ENCODE results near the gene ARHGAP15.

ARHGAP15 gene

DNA sequence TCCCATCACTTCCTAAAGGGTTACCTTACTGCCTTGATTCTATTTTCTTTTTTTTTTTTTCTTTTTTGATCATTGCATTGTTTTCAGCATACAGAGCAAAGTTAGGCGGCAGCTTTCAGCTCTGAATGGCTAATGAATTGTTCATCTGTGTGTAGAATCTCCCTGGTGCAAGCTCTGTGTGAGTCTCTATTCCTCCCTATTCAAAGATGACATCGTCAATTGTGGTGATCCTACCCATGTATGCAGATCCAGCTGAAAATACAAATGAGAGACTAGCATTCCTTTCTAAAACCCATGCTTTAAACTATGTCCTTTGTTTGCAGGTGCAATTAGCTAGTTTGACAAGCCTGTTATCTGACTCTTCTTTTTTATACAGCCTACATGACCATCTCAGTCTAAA, 539.0 kb downstream of the ARHGAP15 start:
- no peak for DNase-seq (ENCODE audit: low read depth)
- TF ChIP-seq, protein P1, sequence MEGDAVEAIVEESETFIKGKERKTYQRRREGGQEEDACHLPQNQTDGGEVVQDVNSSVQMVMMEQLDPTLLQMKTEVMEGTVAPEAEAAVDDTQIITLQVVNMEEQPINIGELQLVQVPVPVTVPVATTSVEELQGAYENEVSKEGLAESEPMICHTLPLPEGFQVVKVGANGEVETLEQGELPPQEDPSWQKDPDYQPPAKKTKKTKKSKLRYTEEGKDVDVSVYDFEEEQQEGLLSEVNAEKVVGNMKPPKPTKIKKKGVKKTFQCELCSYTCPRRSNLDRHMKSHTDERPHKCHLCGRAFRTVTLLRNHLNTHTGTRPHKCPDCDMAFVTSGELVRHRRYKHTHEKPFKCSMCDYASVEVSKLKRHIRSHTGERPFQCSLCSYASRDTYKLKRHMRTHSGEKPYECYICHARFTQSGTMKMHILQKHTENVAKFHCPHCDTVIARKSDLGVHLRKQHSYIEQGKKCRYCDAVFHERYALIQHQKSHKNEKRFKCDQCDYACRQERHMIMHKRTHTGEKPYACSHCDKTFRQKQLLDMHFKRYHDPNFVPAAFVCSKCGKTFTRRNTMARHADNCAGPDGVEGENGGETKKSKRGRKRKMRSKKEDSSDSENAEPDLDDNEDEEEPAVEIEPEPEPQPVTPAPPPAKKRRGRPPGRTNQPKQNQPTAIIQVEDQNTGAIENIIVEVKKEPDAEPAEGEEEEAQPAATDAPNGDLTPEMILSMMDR (IDR thresholded peaks at IDR 0.05; ENCODE audit: low read depth, low read length, missing control alignments), result no peak
- H3K4me3 ChIP-seq (ENCODE audit: low read depth, low read length), result no peak overlapping the region

DNA sequence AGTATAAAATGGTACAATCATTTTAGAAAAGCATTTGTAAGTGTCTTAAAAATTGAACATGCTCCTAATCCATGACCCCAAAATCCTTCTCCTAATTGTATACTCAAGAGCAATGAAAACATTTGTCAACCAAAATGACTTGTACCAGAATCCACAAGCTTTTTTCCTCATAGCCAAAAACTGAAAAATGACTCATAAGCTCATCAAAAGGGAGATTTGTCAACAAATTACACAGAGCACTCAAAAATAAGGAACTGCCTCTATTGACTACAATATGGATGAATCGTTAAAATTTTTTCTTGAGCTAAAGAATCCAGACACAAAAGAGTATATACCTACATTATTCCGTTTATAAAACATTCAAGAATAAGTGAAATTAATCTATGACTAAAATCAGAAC, 544.8 kb downstream of the ARHGAP15 start:
- no peak overlapping the region for H3K4me3 ChIP-seq (ENCODE audit: low read depth, low read length)
- TF ChIP-seq, protein P1 (IDR thresholded peaks at IDR 0.05; ENCODE audit: low read depth, low read length, missing control alignments), result no peak
- DNase-seq (ENCODE audit: low read depth), result no peak

DNA sequence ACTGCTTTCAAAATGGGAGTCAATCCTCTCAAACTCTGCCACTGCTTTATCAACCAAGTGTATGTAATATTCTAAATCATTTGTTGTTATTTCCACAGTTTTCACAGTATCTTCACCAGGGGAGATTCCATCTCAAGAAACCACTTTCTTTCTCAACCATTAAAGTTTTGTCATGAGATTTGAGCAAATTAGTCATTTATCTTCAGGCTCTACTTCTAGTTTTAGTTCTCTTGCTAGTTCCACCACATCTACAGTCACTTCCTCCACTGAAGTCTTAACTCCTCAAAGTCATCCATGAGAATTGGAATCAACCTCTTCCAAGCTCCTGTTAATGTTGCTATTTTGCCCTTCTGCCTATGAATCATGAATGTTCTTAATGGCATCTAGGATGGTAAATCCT, 545.8 kb downstream of the ARHGAP15 start:
- TF ChIP-seq, protein P1 (IDR thresholded peaks at IDR 0.05; ENCODE audit: low read depth, low read length, missing control alignments), result no peak
- DNase-seq (ENCODE audit: low read depth), result no peak
- no peak overlapping the region for H3K4me3 ChIP-seq (ENCODE audit: low read depth, low read length)

DNA sequence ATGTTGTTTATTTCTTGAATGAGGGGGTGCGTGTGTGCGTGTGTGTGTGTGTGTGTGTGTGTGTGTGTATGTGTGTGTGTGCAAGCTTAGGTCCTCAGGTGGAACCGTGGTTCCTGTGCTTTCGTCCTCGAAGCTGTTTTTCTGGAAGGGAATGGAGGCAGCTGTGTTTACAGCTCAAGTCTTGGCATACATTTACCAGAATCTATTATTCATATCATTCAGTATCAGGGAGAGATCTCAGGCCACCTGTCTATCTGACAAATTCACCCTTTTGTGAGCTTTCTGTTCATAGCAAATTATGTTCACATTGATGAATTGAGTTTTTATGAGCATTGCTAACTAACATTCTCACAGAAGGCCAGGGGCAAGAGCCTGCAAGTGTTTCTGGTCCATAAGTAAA, 550.4 kb downstream of the ARHGAP15 start:
- DNase-seq (ENCODE audit: low read depth), result no peak
- TF ChIP-seq, protein P1 (IDR thresholded peaks at IDR 0.05; ENCODE audit: low read depth, low read length, missing control alignments), result no peak
- H3K4me3 ChIP-seq (ENCODE audit: low read depth, low read length), result no peak overlapping the region

DNA sequence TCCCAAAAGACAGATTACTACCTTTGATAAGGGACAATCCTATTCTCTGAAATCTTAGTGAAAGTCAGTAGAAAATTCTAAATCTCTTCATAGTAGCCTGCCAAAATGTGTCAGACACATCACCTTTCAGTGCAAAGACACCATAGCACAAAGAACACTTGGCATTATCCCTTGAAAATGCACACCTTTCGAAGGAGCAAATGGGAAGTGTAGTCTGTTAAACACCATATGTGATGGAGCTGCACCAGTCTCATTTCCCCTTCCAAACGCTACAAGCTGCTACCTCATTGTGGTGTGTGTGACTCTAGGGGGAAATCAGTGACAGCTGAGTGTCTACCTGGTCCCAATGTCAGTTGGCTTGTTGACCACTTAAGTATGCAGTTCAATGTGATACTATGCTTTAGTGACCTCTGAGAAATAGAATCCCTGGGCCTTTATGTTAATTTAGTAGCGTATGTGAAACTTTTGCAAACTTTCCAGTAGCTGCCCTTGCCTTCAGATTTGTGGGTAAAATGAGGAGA, 551.7 kb downstream of the ARHGAP15 start:
- no peak overlapping the region for H3K4me3 ChIP-seq (ENCODE audit: low read depth, low read length)
- TF ChIP-seq, protein P1 (IDR thresholded peaks at IDR 0.05; ENCODE audit: low read depth, low read length, missing control alignments), result no peak

DNA sequence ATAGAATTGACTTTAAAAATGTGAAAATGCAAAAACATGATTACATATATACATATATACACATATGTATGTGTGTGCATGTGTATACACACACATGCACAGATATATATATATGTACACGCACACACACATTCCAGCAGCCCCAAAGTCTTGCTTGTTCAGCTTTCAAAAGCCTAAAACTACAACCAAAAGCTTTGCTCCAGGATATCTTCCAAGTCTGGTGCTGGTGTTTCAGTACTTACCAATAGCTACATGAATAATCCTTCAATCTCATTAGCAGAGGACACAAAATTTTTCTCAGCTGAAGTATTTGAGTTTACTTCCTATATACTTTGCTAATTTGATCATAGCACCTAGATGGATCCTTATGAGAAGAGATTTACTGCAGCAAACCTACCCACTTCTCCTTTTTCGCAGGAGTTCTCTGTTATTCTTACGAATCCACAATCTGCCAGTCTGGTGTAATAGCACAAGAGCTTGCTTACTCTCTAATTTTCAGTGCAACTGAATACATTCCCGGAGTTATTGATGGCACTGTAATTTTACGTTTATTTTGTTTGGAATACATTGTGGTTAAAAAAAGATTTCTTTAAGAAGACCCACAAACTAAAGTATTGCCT, 553.3 kb downstream of the ARHGAP15 start:
- no peak overlapping the region for H3K4me3 ChIP-seq (ENCODE audit: low read depth, low read length)
- DNase-seq (ENCODE audit: low read depth), result no peak
- TF ChIP-seq, protein P1 (IDR thresholded peaks at IDR 0.05; ENCODE audit: low read depth, low read length, missing control alignments), result no peak

More for the DNA sequence above, 551.7 kb downstream of the ARHGAP15 start:
- DNase-seq (ENCODE audit: low read depth), result no peak

DNA sequence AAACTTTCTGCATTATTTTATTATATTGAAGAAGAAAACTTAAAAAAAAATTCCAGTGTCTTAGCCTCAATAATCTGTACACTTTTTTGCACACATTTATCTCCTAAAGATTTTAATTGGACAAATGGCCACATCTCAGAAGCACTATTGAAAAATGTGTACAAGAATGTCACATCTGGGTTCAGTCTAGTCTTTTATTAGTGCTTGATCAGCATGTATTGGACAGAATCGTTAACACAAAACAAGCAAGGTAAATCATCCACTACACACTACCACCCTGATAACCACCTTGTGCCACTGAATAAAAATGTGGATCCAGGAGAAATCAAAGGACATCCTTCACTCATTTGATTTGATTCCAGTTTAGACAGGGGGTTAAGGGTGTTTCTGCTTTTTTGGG, 554.8 kb downstream of the ARHGAP15 start:
- TF ChIP-seq, protein P1 (IDR thresholded peaks at IDR 0.05; ENCODE audit: low read depth, low read length, missing control alignments), result no peak
- H3K4me3 ChIP-seq (ENCODE audit: low read depth, low read length), result no peak overlapping the region
- no peak for DNase-seq (ENCODE audit: low read depth)

Data from GM12864 (cell line).